ENCODE data around the gene ADO.

- TF ChIP-seq CTCF (IDR thresholded peaks at IDR 0.05), result no peak
- TF ChIP-seq POLR2A (IDR thresholded peaks at IDR 0.05), result no peak
Measured at GRCh38 chr10:62850646-62851045, 46.1 kb downstream of the ADO start.

All from lower leg skin (tissue), 3 donors.